WTC11 (cell line): Measurements from ENCODE around the gene USO1. TPM values are rescaled to one million over a fixed set of nuclear protein-coding genes. Genes with fewer than 3 reads are reported as not detected.

Experiments used
- ATAC-seq: fragments of 200-7000 bp; cut with Tn5 transposase; 2 replicates; pipeline ENCODE4 v1.10.0; 2021; ENCODE audit warnings: mild to moderate bottlenecking, moderate library complexity
- CTCF ChIA-PET: fragments of 300-600 bp; sonication (Branson Sonifier 250); formaldehyde crosslinking; loops from one replicate; lab custom pipeline; 2021; ENCODE audit warnings: antibody characterized with exemption; lab: Charles Lee
- POLR2A ChIA-PET: fragments of 350-600 bp; sonication (Branson Sonifier 250); formaldehyde crosslinking; loops from one replicate; lab custom pipeline; 2021; ENCODE audit warnings: antibody characterized with exemption; lab: Charles Lee
- DNase-seq: peaks from one replicate; pipeline ENCODE4 v3.0.0; 2021; ENCODE audit warnings: low spot score
- H3K27ac Mint-ChIP-seq: 2 replicates; pipeline ENCODE4 v1.8.0; 2021; ENCODE audit warnings: mixed read lengths
- H3K27me3 Mint-ChIP-seq: 2 replicates; pipeline ENCODE4 v1.8.0; 2021; ENCODE audit warnings: low read depth, mild to moderate bottlenecking, moderate library complexity, mixed read lengths
- H3K36me3 Mint-ChIP-seq: 2 replicates; pipeline ENCODE4 v1.8.0; 2021; ENCODE audit warnings: mixed read lengths
- H3K4me1 Mint-ChIP-seq: 2 replicates; pipeline ENCODE4 v1.8.0; 2022; ENCODE audit warnings: mixed read lengths
- H3K4me3 Mint-ChIP-seq: 2 replicates; pipeline ENCODE4 v1.8.0; 2021; ENCODE audit warnings: mild to moderate bottlenecking, moderate library complexity, mixed read lengths
- H3K9me3 Mint-ChIP-seq: 2 replicates; pipeline ENCODE4 v1.8.0; 2021; ENCODE audit warnings: mixed read lengths
- AFF4 ChIP-seq: sonication (generic); formaldehyde crosslinking; IDR thresholded peaks from 2 replicates; pipeline ENCODE4 v1.8.1; 2023; ENCODE audit warnings: mild to moderate bottlenecking, missing genetic modification reagents, borderline replicate concordance
- ARID4B ChIP-seq: sonication (generic); formaldehyde crosslinking; IDR thresholded peaks from 2 replicates; pipeline ENCODE4 v1.8.0; 2023; ENCODE audit warnings: missing genetic modification reagents, mild to moderate bottlenecking, borderline replicate concordance
- ATF6 ChIP-seq: sonication (generic); formaldehyde crosslinking; IDR thresholded peaks from 2 replicates; pipeline ENCODE4 v1.8.1; 2023; ENCODE audit warnings: mild to moderate bottlenecking, missing genetic modification reagents
- CBFB ChIP-seq: sonication (generic); formaldehyde crosslinking; IDR thresholded peaks from 2 replicates; pipeline ENCODE4 v1.8.1; 2022; ENCODE audit warnings: mild to moderate bottlenecking, low read depth, missing genetic modification reagents
- E2F1 ChIP-seq: sonication (generic); formaldehyde crosslinking; IDR thresholded peaks from 2 replicates; pipeline ENCODE4 v1.8.0; 2022; ENCODE audit warnings: mild to moderate bottlenecking, missing genetic modification reagents
- FOXJ3 ChIP-seq: sonication (generic); formaldehyde crosslinking; IDR thresholded peaks from 2 replicates; pipeline ENCODE4 v1.9.0; 2021; ENCODE audit warnings: missing genetic modification reagents, mild to moderate bottlenecking, borderline replicate concordance
- FOXP4 ChIP-seq: sonication (generic); formaldehyde crosslinking; IDR thresholded peaks from 2 replicates; pipeline ENCODE4 v1.8.0; 2022; ENCODE audit warnings: mild to moderate bottlenecking, missing genetic modification reagents
- GABPB1 ChIP-seq: sonication (generic); formaldehyde crosslinking; IDR thresholded peaks from 2 replicates; pipeline ENCODE4 v1.8.1; 2023; ENCODE audit warnings: mild to moderate bottlenecking, missing genetic modification reagents
- NR2C2 ChIP-seq: sonication (generic); formaldehyde crosslinking; IDR thresholded peaks from 2 replicates; pipeline ENCODE4 v1.8.0; 2022; ENCODE audit warnings: mild to moderate bottlenecking, missing genetic modification reagents
- NR3C1 ChIP-seq: sonication (generic); formaldehyde crosslinking; conservative IDR thresholded peaks from 2 replicates; pipeline ENCODE4 v1.8.1; 2023; ENCODE audit warnings: low read depth, mild to moderate bottlenecking, missing genetic modification reagents
- OVOL2 ChIP-seq: fragments of 250-450 bp; sonication (Bioruptor Pico); IDR thresholded peaks from 2 replicates; pipeline ENCODE4 v1.9.0; 2021; ENCODE audit warnings: mild to moderate bottlenecking, borderline replicate concordance
- PRRX2 ChIP-seq: fragments of 250-450 bp; sonication (Bioruptor Pico); IDR thresholded peaks from 2 replicates; pipeline ENCODE4 v1.8.0; 2021; ENCODE audit warnings: mild to moderate bottlenecking
- SMAD3 ChIP-seq: sonication (generic); formaldehyde crosslinking; IDR thresholded peaks from 2 replicates; pipeline ENCODE4 v1.8.0; 2022; ENCODE audit warnings: missing genetic modification reagents, mild to moderate bottlenecking, borderline replicate concordance
- ZMAT4 ChIP-seq: fragments of 250-450 bp; sonication (Bioruptor Pico); IDR thresholded peaks from 2 replicates; pipeline ENCODE4 v1.9.0; 2021; ENCODE audit warnings: mild to moderate bottlenecking
- ZNF138 ChIP-seq: sonication (generic); formaldehyde crosslinking; conservative IDR thresholded peaks from 2 replicates; pipeline ENCODE4 v1.8.1; 2022; ENCODE audit warnings: mild to moderate bottlenecking, moderate library complexity, missing genetic modification reagents
- ZNF317 ChIP-seq: sonication (generic); formaldehyde crosslinking; IDR thresholded peaks from 2 replicates; pipeline ENCODE4 v1.8.1; 2023; ENCODE audit warnings: low read depth, mild to moderate bottlenecking, moderate library complexity, missing genetic modification reagents, borderline replicate concordance
- ZNF532 ChIP-seq: fragments of 250-450 bp; sonication (Bioruptor Pico); IDR thresholded peaks from 2 replicates; pipeline ENCODE4 v1.9.0; 2021; ENCODE audit warnings: mild to moderate bottlenecking, borderline replicate concordance
- total RNA-seq: library from RNA; stranded (reverse); gene quantifications from 3 replicates; pipeline ENCODE4 v1.2.3, GENCODE V29; 2021

Gene USO1
- total RNA-seq, 1 experiment from 2014 or later = 162 TPM

- ChIA-PET POLR2A (interaction anchor here (0.7 kb wide), 1 partner anchor 1110 kb away, joined by 8 read pairs; no protein-coding TSS in a partner anchor), CTCF (interaction anchor here (1.6 kb wide), 1 partner anchor 9 kb away, joined by 4 read pairs; the partner anchor contains the start of gene USO1)
- Mint-ChIP-seq H3K27me3 (no peaks in the 10 kb centered on the region), H3K36me3 (peaks cover 4% of the 10 kb centered on the region), H3K4me3 (no peak overlapping the region), H3K9me3 (peaks cover 4% of the 10 kb centered on the region; the same call in 1 of the 2 replicates), H3K4me1 (peaks cover 13% of the 10 kb centered on the region), H3K27ac (peak overlapping the region; percentile 36; the same call in 1 of the 2 replicates)
- no peak for TF ChIP-seq NR2C2 (CRISPR knock-in tag)
- no peak for TF ChIP-seq ZNF317 (CRISPR knock-in tag)
- TF ChIP-seq AFF4 (CRISPR knock-in tag) = no peak
- TF ChIP-seq E2F1 (CRISPR knock-in tag) = no peak
- TF ChIP-seq SMAD3 (CRISPR knock-in tag) = no peak
- TF ChIP-seq PRRX2 (CRISPR knock-in tag) = no peak
- TF ChIP-seq ZMAT4 = no peak
- TF ChIP-seq ATF6 (CRISPR knock-in tag) = no peak
- TF ChIP-seq OVOL2 (CRISPR knock-in tag) = no peak
- TF ChIP-seq ARID4B (CRISPR knock-in tag) = no peak
- no peak for TF ChIP-seq ZNF138 (CRISPR knock-in tag)
- no peak for TF ChIP-seq CBFB (CRISPR knock-in tag)
- no peak for TF ChIP-seq ZNF532 (CRISPR knock-in tag)
- TF ChIP-seq FOXJ3 (CRISPR knock-in tag) = no peak
- TF ChIP-seq NR3C1 (CRISPR knock-in tag) = no peak
- no peak for TF ChIP-seq GABPB1
- no peak for TF ChIP-seq FOXP4 (CRISPR knock-in tag)
- DNase-seq (no peak), ATAC-seq (no peak)
Measured at GRCh38 chr4:75733369-75733768, 9.0 kb downstream of the USO1 start.
